Esophagus squamous epithelium (tissue), 5 donors: Measurements from ENCODE around the gene DDX46. TPM values are rescaled to one million over a fixed set of nuclear protein-coding genes. Genes with fewer than 3 reads are reported as not detected.

ENCODE experiments used
- DNase-seq: peaks from one replicate; lab custom pipeline; 2025; lab: John Stamatoyannopoulos, UW
- H3K27ac ChIP-seq, 4 donors: fragments of 200-600 bp; sonication (generic); one replicate each; pipeline ENCODE4 v1.5.1; 2016 to 2019; ENCODE audit warnings: mild to moderate bottlenecking in 1 of 4
- H3K27me3 ChIP-seq, 4 donors: fragments of 200-600 bp; sonication (generic); 1 replicate in 3 of 4; 2 replicates in 1 of 4; pipeline versions ENCODE4 v1.5.1 to v1.6.0; 2017 to 2021; ENCODE audit warnings: antibody characterized with exemption in 1 of 4
- H3K36me3 ChIP-seq, 3 donors: fragments of 200-600 bp; sonication (generic); one replicate each; pipeline ENCODE4 v1.5.1; 2016 to 2019
- H3K4me1 ChIP-seq, 3 donors: fragments of 200-600 bp; sonication (generic); one replicate each; pipeline ENCODE4 v1.5.1; 2017 to 2019
- H3K4me3 ChIP-seq, 4 donors: fragments of 200-600 bp; sonication (generic); 1 replicate in 3 of 4; 2 replicates in 1 of 4; pipeline ENCODE4 v1.5.1; 2016 to 2019; ENCODE audit warnings: mild to moderate bottlenecking in 2 of 4, moderate library complexity in 1 of 4
- H3K9me3 ChIP-seq, 3 donors: fragments of 200-600 bp; sonication (generic); one replicate each; pipeline ENCODE4 v1.5.1; 2016 to 2019
- CTCF ChIP-seq, 6 experiments: fragments of 450-650 bp in 4 of 6; fragments of 200-600 bp in 2 of 6; sonication (generic) in 2 of 6; IDR thresholded peaks; one replicate each; pipeline ENCODE4 v1.5.1; 2016 to 2019; ENCODE audit warnings: antibody characterized with exemption in 6 of 6, mild to moderate bottlenecking in 4 of 6, moderate library complexity in 4 of 6
- POLR2A ChIP-seq, 4 donors: fragments of 450-650 bp; IDR thresholded peaks; one replicate each; pipeline ENCODE4 v1.6.1; 2017; ENCODE audit warnings: antibody characterized with exemption in 4 of 4, mild to moderate bottlenecking in 4 of 4, moderate library complexity in 3 of 4
- WGBS, 2 donors: methylation state at CpG; one replicate each; pipeline ENCODE4 v1.1.5; 2018; 5-methylcytosine and 5-hydroxymethylcytosine counted together
- intact Hi-C: fragments of 100-400 bp; cut with DNase I; formaldehyde crosslinking; loops from one replicate; pipeline ENCODE4 v1.15.0; 2022
- total RNA-seq, 4 donors: library from RNA; depleted of rRNA; stranded (reverse); fragments of >200 nt; gene quantifications; one replicate each; pipeline ENCODE4 v1.1.0, GENCODE V29; 2016
- donor health status: DM: yes; HTN: yes; CAD: no.

The DDX46 gene
- total RNA-seq, 4 donors from 2014 or later = 19.6 to 39.9 (median 30.6) TPM

- Histone ChIP-seq H3K27me3 (no peaks in the 10 kb centered on the region), H3K36me3 (no peaks in the 10 kb centered on the region), H3K27ac (peak within 1 kb of the TSS; percentile 88 to 98 (median 96)), H3K4me1 (peaks cover 8 to 41% (median 11%) of the 10 kb centered on the region in 3 donors), H3K4me3 (peak within 1 kb of the TSS; percentile 71 to 96 (median 79)), H3K9me3 (no peaks in the 10 kb centered on the region)
- TF ChIP-seq CTCF (IDR thresholded peaks at IDR 0.05) (peak in 1 of 6 experiments; percentile 14), POLR2A (IDR thresholded peaks at IDR 0.05) (peak in 3 of 4 donors; percentile 23 to 66 (median 45))
- WGBS, 2 donors = 0 to 25% methylated on average over 5 of the region's 79 CpGs
- intact Hi-C loops = no loop called here
- DNase-seq = peak; percentile 44
These were observed 115.6 kb downstream of the DDX46 start, which contains the start of gene TXNDC15 for GRCh38 chr5:134873987-134874830. TSS of gene TXNDC15 (plus strand) at chr5:134874371. CDS start at chr5:134874428, 57 bp downstream.

DNA sequence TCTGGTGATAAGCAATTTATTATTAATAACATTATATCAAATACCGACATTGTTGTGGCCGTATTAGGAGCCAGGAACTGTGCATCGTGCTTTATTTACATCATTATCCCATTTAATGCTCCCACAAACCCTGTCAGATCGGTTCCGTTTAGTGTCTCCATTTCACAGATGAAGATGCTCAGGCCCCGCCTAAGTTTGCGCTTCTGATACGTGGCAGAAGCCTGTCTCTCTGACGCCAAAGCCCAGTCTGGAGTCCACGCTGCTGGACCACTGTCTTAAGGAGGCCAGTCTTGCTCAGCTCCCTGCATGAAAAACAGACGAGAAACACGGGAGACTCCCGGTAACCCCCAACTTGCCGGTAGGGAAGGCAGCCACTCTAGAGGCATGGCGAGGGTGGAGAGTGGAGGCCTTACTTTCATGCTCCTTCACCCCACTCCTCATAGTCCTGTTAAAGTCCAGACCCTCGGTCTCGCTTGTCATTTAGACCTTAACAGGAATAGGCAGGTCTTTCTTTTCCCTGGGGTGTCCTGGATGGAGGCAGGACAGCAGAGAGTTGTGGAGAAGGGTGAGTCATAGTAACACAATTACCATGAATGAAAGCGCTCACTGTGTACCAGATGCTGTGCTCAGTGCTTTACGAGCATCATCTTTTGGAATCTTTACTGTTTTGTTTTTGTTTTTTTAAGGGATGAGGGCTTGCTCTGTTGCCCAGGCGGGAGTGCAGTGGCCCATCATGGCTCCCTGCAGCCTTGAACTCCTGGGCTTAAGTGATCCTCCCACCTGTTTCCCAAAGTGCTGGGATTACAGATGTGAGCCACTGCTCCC is 116.5 kb downstream of the DDX46 start:
- H3K4me3 ChIP-seq = peak overlapping the region; percentile 71 to 96 (median 79)
- no peak for DNase-seq
- no peaks in the 10 kb centered on the region for H3K9me3 ChIP-seq
- peak overlapping the region; percentile 88 to 98 (median 96) for H3K27ac ChIP-seq
- no peaks in the 10 kb centered on the region for H3K36me3 ChIP-seq
- H3K27me3 ChIP-seq = no peaks in the 10 kb centered on the region
- TF ChIP-seq CTCF (IDR thresholded peaks at IDR 0.05) (no peak), POLR2A (IDR thresholded peaks at IDR 0.05) (no peak)
- peaks cover 8 to 41% (median 11%) of the 10 kb centered on the region in 3 donors for H3K4me1 ChIP-seq
- WGBS, 2 donors = 3 to 8% methylated on average over 16 of the region's 20 CpGs
- intact Hi-C loops = no loop called here

DNA sequence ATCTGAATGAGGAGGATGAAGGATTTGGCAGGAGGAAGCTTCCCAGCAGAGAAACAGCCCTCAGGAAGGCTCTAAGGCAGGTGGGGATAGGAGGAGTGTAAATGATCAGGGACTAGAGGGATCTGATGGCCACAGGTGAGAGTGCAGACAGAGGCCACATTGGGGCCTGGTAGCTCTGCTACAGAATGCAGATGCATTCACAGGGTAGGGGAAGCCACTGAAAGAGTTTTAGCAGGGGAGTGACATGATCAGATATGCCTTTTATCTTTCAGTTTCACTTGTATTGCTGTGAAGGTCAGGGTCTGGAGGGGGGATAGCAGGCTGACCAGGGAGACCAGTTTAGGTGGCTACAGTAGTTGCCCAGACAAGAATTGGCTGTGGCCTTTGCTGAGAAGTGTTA is 118.6 kb downstream of the DDX46 start:
- no peak overlapping the region for H3K4me3 ChIP-seq
- H3K27me3 ChIP-seq = no peaks in the 10 kb centered on the region
- H3K36me3 ChIP-seq = no peaks in the 10 kb centered on the region
- no peak overlapping the region for H3K27ac ChIP-seq
- peaks cover 8 to 41% (median 11%) of the 10 kb centered on the region in 3 donors for H3K4me1 ChIP-seq
- no peaks in the 10 kb centered on the region for H3K9me3 ChIP-seq
- intact Hi-C loops = no loop called here
- DNase-seq = no peak
- TF ChIP-seq CTCF (IDR thresholded peaks at IDR 0.05) = no peak
- TF ChIP-seq POLR2A (IDR thresholded peaks at IDR 0.05) = no peak

- peaks cover 8 to 39% (median 11%) of the 10 kb centered on the region in 3 donors for H3K4me1 ChIP-seq
- intact Hi-C loops = no loop called here
- H3K4me3 ChIP-seq = no peak overlapping the region
- TF ChIP-seq CTCF (IDR thresholded peaks at IDR 0.05) (no peak), POLR2A (IDR thresholded peaks at IDR 0.05) (no peak)
- WGBS, 2 donors = 80 to 100% methylated on average over 2 to 3 of the region's 3 CpGs
- no peaks in the 10 kb centered on the region for H3K36me3 ChIP-seq
- no peaks in the 10 kb centered on the region for H3K27me3 ChIP-seq
- no peak for DNase-seq
- no peak overlapping the region for H3K27ac ChIP-seq
- H3K9me3 ChIP-seq = no peaks in the 10 kb centered on the region
These were observed 119.8 kb downstream of the DDX46 start for GRCh38 chr5:134878403-134878802.
